Inflammatory macrophage treated with lipopolysaccharide for 1 hour (primary cell): ENCODE results near the gene ERN1.
A peak's percentile ranks its signal among the peaks of the same experiment; 100 is the strongest.

Experiments used
- DNase-seq, 2 donors: peaks; one replicate each; pipeline ENCODE4 v3.0.0-alpha.2; 2020 to 2022

Gene ERN1

GRCh38 chr17:64107500-64108236 is 22.3 kb downstream of the ERN1 start:
- DNase-seq, result no peak

GRCh38 chr17:64106918-64107317 is 23.0 kb downstream of the ERN1 start:
- DNase-seq, result no peak

GRCh38 chr17:64103391-64104364 is 26.3 kb downstream of the ERN1 start:
- peak; percentile 37 to 61 for DNase-seq

- DNase-seq, result no peak
Measured at GRCh38 chr17:64102627-64103390, 27.1 kb downstream of the ERN1 start.

- DNase-seq, result no peak
Measured at GRCh38 chr17:64099543-64099942, 30.4 kb downstream of the ERN1 start.

GRCh38 chr17:64097196-64097936 is 32.6 kb downstream of the ERN1 start:
- no peak for DNase-seq

- DNase-seq, result no peak
Measured at GRCh38 chr17:64096037-64096436, 33.9 kb downstream of the ERN1 start.

GRCh38 chr17:64095144-64095882 is 34.6 kb downstream of the ERN1 start:
- no peak for DNase-seq

GRCh38 chr17:64094412-64094811 is 35.5 kb downstream of the ERN1 start:
- no peak for DNase-seq

GRCh38 chr17:64092952-64093451 is 36.9 kb downstream of the ERN1 start:
- DNase-seq, result no peak

- DNase-seq, result peak; percentile 48 to 58
Measured at GRCh38 chr17:64092113-64092512, 37.8 kb downstream of the ERN1 start.

GRCh38 chr17:64091571-64091970 is 38.4 kb downstream of the ERN1 start:
- no peak for DNase-seq

- DNase-seq, result peak; percentile 18 to 27
Measured at GRCh38 chr17:64091116-64091515, 38.8 kb downstream of the ERN1 start.

GRCh38 chr17:64090144-64090543 is 39.8 kb downstream of the ERN1 start:
- DNase-seq, result no peak

- no peak for DNase-seq
Measured at GRCh38 chr17:64087252-64088005, 42.5 kb downstream of the ERN1 start.

- DNase-seq, result no peak
Measured at GRCh38 chr17:64085650-64086005, 44.3 kb downstream of the ERN1 start.

- DNase-seq, result no peak
Measured at GRCh38 chr17:64084940-64085649, 44.8 kb downstream of the ERN1 start.

- peak; percentile 58 to 61 for DNase-seq
Measured at GRCh38 chr17:64084086-64084939, 45.6 kb downstream of the ERN1 start.

GRCh38 chr17:64083563-64084085 is 46.3 kb downstream of the ERN1 start:
- no peak for DNase-seq
